K562 (cell line): Measurements from ENCODE around the gene SNCA. TPM values are rescaled to one million over a fixed set of nuclear protein-coding genes. Genes with fewer than 3 reads are reported as not detected.

Experiments used
- RBFOX2 ChIP-seq: fragments of 200-400 bp; formaldehyde crosslinking; IDR thresholded peaks from 2 replicates; pipeline ENCODE4 v1.6.1; 2017; ENCODE audit warnings: low read depth, mild to moderate bottlenecking, low read length, moderate library complexity
- RBM15 ChIP-seq: fragments of 200-400 bp; formaldehyde crosslinking; IDR thresholded peaks from 2 replicates; pipeline ENCODE4 v1.6.1; 2018; ENCODE audit warnings: mild to moderate bottlenecking, low read length, moderate library complexity; ENCODE audit not compliant: insufficient read depth
- TEAD2 ChIP-seq: fragments of 450-650 bp; IDR thresholded peaks from 2 replicates; pipeline ENCODE4 v1.6.1; 2016; ENCODE audit warnings: missing genetic modification characterization, control low read depth, missing compliant biosample characterization
- ZC3H8 ChIP-seq: fragments of 450-650 bp; IDR thresholded peaks from 2 replicates; pipeline ENCODE4 v1.6.1; 2017
- polyA plus RNA-seq, 8 experiments: library from polyadenylated mRNA; depleted of rRNA in 4 of 8; stranded (reverse) in 5 of 8; unstranded in 3 of 8; fragments of >200 nt; fragmentation: Nextera tagmentation in 2 of 8; fragmentation: Illumina TruSeq in 1 of 8; extraction: Ambion mirVana in 2 of 8; extraction: Trizol in 1 of 8; gene quantifications; 2 replicates each; pipeline versions ENCODE4 v1.2.1 to v1.2.3, GENCODE V29; 2011 to 2014; ENCODE audit warnings: inconsistent platforms in 1 of 8, missing spikeins in 1 of 8
- total RNA-seq, 7 experiments: library from RNA; depleted of rRNA in 6 of 7; stranded (reverse); fragments of >200 nt in 6 of 7; fragmentation: Illumina TruSeq in 2 of 7; extraction: Trizol in 2 of 7; gene quantifications; 2 replicates each; pipeline versions ENCODE4 v1.2.1 to v1.2.3, GENCODE V29; 2011 to 2021; ENCODE audit warnings: low replicate concordance in 1 of 7
- TF ChIP-seq, protein P1 (sequence below): fragments of 450-650 bp; IDR thresholded peaks from 2 replicates; pipeline ENCODE4 v1.6.1; 2016; ENCODE audit warnings: mild to moderate bottlenecking, moderate library complexity
- TF ChIP-seq, protein P2 (sequence below): fragments of 250-450 bp; sonication (Bioruptor Pico); IDR thresholded peaks from 2 replicates; pipeline ENCODE4 v1.5.0; 2021
- TF ChIP-seq, protein P3 (sequence below): fragments of 250-450 bp; sonication (Bioruptor Pico); IDR thresholded peaks from 2 replicates; pipeline ENCODE4 v1.8.0; 2022; ENCODE audit warnings: moderate library complexity, mild to moderate bottlenecking, inconsistent platforms
- TF ChIP-seq, protein P4 (sequence below): sonication (generic); formaldehyde crosslinking; IDR thresholded peaks from 2 replicates; pipeline ENCODE4 v1.8.0; 2023; ENCODE audit warnings: missing genetic modification reagents, mild to moderate bottlenecking, borderline replicate concordance

The SNCA gene
- total and polyA plus RNA-seq, 9 of the 15 experiments (the other 6 are each of a cell fraction or from before 2014, with no cell fraction given) = 1.7 to 12.6 (median 3.6) TPM

DNA sequence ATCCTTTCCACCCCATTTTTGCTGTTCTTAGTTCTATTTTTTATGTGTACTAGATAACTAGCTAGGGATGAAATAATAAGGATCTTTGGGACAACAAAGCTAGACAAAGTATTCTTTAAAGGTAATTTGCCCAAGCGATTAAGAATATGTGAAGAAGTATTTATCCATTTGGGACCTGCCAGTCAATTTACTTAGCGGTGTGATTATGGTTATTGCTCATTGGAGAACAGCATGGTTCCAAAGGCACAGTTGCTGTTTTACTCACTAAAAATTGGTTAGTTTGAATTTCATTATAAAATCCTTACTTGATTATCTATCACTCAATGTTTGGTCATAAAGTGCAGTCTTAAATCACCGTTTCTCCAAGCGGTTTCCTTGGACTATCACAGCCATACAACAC is 124.1 kb downstream of the SNCA start (continued):
- TF ChIP-seq, protein P1, sequence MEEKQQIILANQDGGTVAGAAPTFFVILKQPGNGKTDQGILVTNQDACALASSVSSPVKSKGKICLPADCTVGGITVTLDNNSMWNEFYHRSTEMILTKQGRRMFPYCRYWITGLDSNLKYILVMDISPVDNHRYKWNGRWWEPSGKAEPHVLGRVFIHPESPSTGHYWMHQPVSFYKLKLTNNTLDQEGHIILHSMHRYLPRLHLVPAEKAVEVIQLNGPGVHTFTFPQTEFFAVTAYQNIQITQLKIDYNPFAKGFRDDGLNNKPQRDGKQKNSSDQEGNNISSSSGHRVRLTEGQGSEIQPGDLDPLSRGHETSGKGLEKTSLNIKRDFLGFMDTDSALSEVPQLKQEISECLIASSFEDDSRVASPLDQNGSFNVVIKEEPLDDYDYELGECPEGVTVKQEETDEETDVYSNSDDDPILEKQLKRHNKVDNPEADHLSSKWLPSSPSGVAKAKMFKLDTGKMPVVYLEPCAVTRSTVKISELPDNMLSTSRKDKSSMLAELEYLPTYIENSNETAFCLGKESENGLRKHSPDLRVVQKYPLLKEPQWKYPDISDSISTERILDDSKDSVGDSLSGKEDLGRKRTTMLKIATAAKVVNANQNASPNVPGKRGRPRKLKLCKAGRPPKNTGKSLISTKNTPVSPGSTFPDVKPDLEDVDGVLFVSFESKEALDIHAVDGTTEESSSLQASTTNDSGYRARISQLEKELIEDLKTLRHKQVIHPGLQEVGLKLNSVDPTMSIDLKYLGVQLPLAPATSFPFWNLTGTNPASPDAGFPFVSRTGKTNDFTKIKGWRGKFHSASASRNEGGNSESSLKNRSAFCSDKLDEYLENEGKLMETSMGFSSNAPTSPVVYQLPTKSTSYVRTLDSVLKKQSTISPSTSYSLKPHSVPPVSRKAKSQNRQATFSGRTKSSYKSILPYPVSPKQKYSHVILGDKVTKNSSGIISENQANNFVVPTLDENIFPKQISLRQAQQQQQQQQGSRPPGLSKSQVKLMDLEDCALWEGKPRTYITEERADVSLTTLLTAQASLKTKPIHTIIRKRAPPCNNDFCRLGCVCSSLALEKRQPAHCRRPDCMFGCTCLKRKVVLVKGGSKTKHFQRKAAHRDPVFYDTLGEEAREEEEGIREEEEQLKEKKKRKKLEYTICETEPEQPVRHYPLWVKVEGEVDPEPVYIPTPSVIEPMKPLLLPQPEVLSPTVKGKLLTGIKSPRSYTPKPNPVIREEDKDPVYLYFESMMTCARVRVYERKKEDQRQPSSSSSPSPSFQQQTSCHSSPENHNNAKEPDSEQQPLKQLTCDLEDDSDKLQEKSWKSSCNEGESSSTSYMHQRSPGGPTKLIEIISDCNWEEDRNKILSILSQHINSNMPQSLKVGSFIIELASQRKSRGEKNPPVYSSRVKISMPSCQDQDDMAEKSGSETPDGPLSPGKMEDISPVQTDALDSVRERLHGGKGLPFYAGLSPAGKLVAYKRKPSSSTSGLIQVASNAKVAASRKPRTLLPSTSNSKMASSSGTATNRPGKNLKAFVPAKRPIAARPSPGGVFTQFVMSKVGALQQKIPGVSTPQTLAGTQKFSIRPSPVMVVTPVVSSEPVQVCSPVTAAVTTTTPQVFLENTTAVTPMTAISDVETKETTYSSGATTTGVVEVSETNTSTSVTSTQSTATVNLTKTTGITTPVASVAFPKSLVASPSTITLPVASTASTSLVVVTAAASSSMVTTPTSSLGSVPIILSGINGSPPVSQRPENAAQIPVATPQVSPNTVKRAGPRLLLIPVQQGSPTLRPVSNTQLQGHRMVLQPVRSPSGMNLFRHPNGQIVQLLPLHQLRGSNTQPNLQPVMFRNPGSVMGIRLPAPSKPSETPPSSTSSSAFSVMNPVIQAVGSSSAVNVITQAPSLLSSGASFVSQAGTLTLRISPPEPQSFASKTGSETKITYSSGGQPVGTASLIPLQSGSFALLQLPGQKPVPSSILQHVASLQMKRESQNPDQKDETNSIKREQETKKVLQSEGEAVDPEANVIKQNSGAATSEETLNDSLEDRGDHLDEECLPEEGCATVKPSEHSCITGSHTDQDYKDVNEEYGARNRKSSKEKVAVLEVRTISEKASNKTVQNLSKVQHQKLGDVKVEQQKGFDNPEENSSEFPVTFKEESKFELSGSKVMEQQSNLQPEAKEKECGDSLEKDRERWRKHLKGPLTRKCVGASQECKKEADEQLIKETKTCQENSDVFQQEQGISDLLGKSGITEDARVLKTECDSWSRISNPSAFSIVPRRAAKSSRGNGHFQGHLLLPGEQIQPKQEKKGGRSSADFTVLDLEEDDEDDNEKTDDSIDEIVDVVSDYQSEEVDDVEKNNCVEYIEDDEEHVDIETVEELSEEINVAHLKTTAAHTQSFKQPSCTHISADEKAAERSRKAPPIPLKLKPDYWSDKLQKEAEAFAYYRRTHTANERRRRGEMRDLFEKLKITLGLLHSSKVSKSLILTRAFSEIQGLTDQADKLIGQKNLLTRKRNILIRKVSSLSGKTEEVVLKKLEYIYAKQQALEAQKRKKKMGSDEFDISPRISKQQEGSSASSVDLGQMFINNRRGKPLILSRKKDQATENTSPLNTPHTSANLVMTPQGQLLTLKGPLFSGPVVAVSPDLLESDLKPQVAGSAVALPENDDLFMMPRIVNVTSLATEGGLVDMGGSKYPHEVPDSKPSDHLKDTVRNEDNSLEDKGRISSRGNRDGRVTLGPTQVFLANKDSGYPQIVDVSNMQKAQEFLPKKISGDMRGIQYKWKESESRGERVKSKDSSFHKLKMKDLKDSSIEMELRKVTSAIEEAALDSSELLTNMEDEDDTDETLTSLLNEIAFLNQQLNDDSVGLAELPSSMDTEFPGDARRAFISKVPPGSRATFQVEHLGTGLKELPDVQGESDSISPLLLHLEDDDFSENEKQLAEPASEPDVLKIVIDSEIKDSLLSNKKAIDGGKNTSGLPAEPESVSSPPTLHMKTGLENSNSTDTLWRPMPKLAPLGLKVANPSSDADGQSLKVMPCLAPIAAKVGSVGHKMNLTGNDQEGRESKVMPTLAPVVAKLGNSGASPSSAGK = no peak
- TF ChIP-seq, protein P2, sequence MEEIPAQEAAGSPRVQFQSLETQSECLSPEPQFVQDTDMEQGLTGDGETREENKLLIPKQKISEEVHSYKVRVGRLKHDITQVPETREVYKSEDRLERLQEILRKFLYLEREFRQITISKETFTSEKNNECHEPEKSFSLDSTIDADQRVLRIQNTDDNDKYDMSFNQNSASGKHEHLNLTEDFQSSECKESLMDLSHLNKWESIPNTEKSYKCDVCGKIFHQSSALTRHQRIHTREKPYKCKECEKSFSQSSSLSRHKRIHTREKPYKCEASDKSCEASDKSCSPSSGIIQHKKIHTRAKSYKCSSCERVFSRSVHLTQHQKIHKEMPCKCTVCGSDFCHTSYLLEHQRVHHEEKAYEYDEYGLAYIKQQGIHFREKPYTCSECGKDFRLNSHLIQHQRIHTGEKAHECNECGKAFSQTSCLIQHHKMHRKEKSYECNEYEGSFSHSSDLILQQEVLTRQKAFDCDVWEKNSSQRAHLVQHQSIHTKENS = no peak
- TF ChIP-seq, protein P3, sequence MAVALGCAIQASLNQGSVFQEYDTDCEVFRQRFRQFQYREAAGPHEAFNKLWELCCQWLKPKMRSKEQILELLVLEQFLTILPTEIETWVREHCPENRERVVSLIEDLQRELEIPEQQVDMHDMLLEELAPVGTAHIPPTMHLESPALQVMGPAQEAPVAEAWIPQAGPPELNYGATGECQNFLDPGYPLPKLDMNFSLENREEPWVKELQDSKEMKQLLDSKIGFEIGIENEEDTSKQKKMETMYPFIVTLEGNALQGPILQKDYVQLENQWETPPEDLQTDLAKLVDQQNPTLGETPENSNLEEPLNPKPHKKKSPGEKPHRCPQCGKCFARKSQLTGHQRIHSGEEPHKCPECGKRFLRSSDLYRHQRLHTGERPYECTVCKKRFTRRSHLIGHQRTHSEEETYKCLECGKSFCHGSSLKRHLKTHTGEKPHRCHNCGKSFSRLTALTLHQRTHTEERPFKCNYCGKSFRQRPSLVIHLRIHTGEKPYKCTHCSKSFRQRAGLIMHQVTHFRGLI (CRISPR knock-in tag) = no peak
- TF ChIP-seq TEAD2 (no peak), ZC3H8 (no peak), RBFOX2 (no peak), RBM15 (no peak)
- TF ChIP-seq, protein P4, sequence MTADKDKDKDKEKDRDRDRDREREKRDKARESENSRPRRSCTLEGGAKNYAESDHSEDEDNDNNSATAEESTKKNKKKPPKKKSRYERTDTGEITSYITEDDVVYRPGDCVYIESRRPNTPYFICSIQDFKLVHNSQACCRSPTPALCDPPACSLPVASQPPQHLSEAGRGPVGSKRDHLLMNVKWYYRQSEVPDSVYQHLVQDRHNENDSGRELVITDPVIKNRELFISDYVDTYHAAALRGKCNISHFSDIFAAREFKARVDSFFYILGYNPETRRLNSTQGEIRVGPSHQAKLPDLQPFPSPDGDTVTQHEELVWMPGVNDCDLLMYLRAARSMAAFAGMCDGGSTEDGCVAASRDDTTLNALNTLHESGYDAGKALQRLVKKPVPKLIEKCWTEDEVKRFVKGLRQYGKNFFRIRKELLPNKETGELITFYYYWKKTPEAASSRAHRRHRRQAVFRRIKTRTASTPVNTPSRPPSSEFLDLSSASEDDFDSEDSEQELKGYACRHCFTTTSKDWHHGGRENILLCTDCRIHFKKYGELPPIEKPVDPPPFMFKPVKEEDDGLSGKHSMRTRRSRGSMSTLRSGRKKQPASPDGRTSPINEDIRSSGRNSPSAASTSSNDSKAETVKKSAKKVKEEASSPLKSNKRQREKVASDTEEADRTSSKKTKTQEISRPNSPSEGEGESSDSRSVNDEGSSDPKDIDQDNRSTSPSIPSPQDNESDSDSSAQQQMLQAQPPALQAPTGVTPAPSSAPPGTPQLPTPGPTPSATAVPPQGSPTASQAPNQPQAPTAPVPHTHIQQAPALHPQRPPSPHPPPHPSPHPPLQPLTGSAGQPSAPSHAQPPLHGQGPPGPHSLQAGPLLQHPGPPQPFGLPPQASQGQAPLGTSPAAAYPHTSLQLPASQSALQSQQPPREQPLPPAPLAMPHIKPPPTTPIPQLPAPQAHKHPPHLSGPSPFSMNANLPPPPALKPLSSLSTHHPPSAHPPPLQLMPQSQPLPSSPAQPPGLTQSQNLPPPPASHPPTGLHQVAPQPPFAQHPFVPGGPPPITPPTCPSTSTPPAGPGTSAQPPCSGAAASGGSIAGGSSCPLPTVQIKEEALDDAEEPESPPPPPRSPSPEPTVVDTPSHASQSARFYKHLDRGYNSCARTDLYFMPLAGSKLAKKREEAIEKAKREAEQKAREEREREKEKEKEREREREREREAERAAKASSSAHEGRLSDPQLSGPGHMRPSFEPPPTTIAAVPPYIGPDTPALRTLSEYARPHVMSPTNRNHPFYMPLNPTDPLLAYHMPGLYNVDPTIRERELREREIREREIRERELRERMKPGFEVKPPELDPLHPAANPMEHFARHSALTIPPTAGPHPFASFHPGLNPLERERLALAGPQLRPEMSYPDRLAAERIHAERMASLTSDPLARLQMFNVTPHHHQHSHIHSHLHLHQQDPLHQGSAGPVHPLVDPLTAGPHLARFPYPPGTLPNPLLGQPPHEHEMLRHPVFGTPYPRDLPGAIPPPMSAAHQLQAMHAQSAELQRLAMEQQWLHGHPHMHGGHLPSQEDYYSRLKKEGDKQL = no peak
